Liver (tissue), 3 donors: ENCODE measurements around the gene LSM3.

Experiments
- CTCF ChIP-seq: fragments of 150-350 bp; IDR thresholded peaks from 2 replicates; pipeline ENCODE4 v1.5.1; 2017; ENCODE audit warnings: improper control_type of control experiment, low read depth, low read length; ENCODE audit not compliant: missing input control
- FOXA1 ChIP-seq: IDR thresholded peaks from 2 replicates; pipeline ENCODE4 v1.6.1; 2016; ENCODE audit warnings: antibody characterized with exemption
- GABPA ChIP-seq, 2 donors: IDR thresholded peaks in 1 of 2; conservative IDR thresholded peaks in 1 of 2; 2 replicates each; pipeline ENCODE4 v1.6.1; 2016; ENCODE audit warnings: antibody characterized with exemption in 2 of 2, mild to moderate bottlenecking in 1 of 2, moderate library complexity in 1 of 2
- HNF4A ChIP-seq, 2 donors: conservative IDR thresholded peaks; 2 replicates each; pipeline ENCODE4 v1.6.1; 2016; ENCODE audit warnings: antibody characterized with exemption in 2 of 2, mild to moderate bottlenecking in 2 of 2
- donor health status: healthy.
- donor health status: healthy.

- no peak for TF ChIP-seq CTCF
- TF ChIP-seq GABPA (IDR thresholded peaks at IDR 0.05 in 1 of 2, conservative IDR thresholded peaks at IDR 0.05 in 1 of 2), result no peak
- TF ChIP-seq HNF4A (conservative IDR thresholded peaks at IDR 0.05), result no peak
- no peak for TF ChIP-seq FOXA1
Observed at GRCh38 chr3:14245248-14245639, 66.6 kb downstream of the LSM3 start.
